NB4 (cell line): ENCODE results near the gene ZBTB20.

ENCODE experiments used
- MAX ChIP-seq: IDR thresholded peaks from 2 replicates; pipeline ENCODE4 v1.6.1; 2011; ENCODE audit warnings: low read depth, low read length
- POLR2A ChIP-seq: IDR thresholded peaks from 2 replicates; pipeline ENCODE4 v1.6.1; 2011; ENCODE audit warnings: mild to moderate bottlenecking; ENCODE audit not compliant: insufficient read length; ENCODE audit errors: extremely low read depth

GRCh38 chr3:114858329-114858728, 288.8 kb downstream of the ZBTB20 start:
- TF ChIP-seq MAX (no peak), POLR2A (no peak)
